ENCODE results near the gene BTRC.
"Not testable (repeated sequence)": the region's sequence is repeated elsewhere in the genome, so short reads cannot be mapped to it uniquely, and the experiment has no call there.

- not testable (repeated sequence) for TF ChIP-seq CTCF, POLR2A (IDR thresholded peaks at IDR 0.05)
Observed at GRCh38 chr10:101360841-101361240, 6.9 kb downstream of the BTRC start.

All from right lobe of liver (tissue), 4 donors.